Breast epithelium (tissue), 3 donors: ENCODE data around the gene NEK5.

Source experiments
- CTCF ChIP-seq, 3 donors: fragments of 450-650 bp; IDR thresholded peaks; one replicate each; pipeline ENCODE4 v1.5.1; 2016 to 2017; ENCODE audit warnings: antibody characterized with exemption in 3 of 3, mild to moderate bottlenecking in 3 of 3, moderate library complexity in 3 of 3
- POLR2A ChIP-seq: fragments of 450-650 bp; IDR thresholded peaks from one replicate; pipeline ENCODE4 v1.6.1; 2016; ENCODE audit warnings: antibody characterized with exemption, mild to moderate bottlenecking, moderate library complexity

GRCh38 chr13:51999510-51999911 is 129.4 kb downstream of the NEK5 start:
- TF ChIP-seq CTCF (IDR thresholded peaks at IDR 0.05) (no peak), POLR2A (no peak)
